Thyroid gland (tissue), 4 donors: ENCODE measurements around the gene TTLL8.

Source experiments
- POLR2A ChIP-seq, 2 donors: fragments of 450-650 bp; IDR thresholded peaks; one replicate each; pipeline ENCODE4 v1.6.1; 2017; ENCODE audit warnings: antibody characterized with exemption in 2 of 2, mild to moderate bottlenecking in 2 of 2, moderate library complexity in 1 of 2
- TF ChIP-seq, protein P1 (sequence below), 6 experiments: fragments of 200-600 bp in 3 of 6; fragments of 450-650 bp in 3 of 6; sonication (generic) in 3 of 6; IDR thresholded peaks; one replicate each; pipeline ENCODE4 v1.5.1; 2016 to 2019; ENCODE audit warnings: antibody characterized with exemption in 6 of 6, mild to moderate bottlenecking in 2 of 6, inconsistent platforms in 1 of 6, moderate library complexity in 1 of 6

DNA sequence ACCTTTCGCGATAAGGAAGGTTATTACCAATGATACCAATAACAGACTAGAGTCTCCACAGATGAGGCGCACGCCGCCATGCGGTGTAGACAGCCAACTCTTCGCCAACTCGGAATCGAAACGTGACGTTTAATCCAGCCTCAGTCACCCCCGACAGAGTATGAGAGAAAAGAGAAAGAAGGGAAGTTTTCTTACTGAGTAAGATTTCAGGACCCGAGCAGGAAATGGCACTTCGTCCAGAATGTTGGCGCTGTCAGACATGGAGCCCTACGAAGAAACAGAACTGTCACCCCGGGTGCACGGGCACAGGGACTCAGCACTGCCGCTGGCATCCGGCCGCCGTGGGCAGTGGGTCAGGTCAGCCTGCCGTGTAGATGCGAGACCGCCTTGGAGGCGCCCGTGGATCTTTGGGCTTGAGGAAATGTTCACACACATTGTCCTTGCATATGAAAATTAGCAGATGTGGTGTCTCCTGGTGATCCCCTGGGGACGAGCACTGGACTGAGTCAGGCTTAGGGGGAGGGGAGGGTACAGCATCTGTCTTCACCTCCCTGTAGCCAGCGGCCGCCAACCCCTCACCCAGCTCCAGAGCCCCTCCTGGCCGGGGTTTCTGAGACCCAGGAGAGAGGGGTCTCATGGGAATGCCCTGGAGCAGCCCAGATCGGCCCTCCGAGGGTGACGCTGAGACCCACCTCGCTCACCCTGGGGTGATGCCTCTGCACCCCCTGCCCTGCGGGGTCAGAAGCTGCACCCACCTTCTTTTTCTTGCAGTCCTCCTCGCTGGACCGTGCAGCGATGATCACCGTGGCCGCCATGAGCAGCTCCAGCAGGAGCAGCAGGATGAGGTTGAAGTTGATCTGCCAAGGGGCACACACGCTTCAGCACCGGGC, 18.8 kb upstream of the TTLL8 start:
- no peak for TF ChIP-seq POLR2A (IDR thresholded peaks at IDR 0.05)
- TF ChIP-seq, protein P1, sequence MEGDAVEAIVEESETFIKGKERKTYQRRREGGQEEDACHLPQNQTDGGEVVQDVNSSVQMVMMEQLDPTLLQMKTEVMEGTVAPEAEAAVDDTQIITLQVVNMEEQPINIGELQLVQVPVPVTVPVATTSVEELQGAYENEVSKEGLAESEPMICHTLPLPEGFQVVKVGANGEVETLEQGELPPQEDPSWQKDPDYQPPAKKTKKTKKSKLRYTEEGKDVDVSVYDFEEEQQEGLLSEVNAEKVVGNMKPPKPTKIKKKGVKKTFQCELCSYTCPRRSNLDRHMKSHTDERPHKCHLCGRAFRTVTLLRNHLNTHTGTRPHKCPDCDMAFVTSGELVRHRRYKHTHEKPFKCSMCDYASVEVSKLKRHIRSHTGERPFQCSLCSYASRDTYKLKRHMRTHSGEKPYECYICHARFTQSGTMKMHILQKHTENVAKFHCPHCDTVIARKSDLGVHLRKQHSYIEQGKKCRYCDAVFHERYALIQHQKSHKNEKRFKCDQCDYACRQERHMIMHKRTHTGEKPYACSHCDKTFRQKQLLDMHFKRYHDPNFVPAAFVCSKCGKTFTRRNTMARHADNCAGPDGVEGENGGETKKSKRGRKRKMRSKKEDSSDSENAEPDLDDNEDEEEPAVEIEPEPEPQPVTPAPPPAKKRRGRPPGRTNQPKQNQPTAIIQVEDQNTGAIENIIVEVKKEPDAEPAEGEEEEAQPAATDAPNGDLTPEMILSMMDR (IDR thresholded peaks at IDR 0.05) = no peak
